NOMO-1 treated with DMSO at 0.1 percent for 48 hours (cell line): ENCODE measurements around the gene HUS1B.

Source experiments
- DNase-seq: peaks from one replicate; lab custom pipeline; 2025; ENCODE audit not compliant: unreplicated experiment; lab: John Stamatoyannopoulos, UW

The HUS1B gene

DNA sequence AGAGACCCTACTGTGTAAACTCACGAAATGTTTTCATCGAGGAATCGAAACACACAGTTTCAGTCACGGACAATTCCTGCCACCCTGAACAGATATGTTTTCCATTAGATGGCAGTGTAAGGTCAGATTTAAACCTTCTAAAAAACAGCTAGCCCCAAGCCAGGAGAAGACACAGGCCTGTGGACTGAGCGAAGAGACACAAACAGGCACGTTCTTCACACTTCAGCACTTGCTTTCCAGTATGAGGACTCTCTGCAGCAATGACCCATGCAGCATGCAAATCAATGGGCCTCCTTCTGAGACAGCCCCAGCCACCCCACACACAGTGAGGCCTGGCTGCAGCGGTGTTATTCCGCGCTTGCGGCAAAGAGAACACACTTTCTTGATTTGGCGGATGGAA, 31.9 kb downstream of the HUS1B start:
- no peak for DNase-seq

GRCh38 chr6:622462-622861, 34.4 kb downstream of the HUS1B start:
- no peak for DNase-seq

DNA sequence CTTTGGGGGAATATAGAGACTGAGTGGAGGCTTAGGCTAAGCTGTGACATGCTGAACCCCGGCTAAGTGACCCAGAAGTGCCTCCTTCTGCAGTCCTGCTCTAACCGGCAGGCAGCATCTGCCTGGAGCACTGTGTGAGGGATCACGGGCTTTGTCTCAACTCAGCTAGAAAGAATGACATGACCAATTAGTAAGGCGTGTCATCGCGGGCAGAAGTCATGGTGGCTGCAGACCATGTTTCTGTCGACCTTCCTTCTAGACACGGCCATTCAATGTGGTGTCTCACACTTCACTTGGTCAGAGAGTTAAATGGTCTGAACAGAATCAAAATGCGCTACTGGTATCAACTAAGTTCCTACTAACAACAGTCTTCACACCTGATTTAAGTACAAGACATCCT, 35.0 kb downstream of the HUS1B start:
- DNase-seq: no peak

- DNase-seq: no peak
Measured at GRCh38 chr6:620950-621349, 36.0 kb downstream of the HUS1B start.

GRCh38 chr6:620166-620565, 36.7 kb downstream of the HUS1B start:
- DNase-seq: no peak

DNA sequence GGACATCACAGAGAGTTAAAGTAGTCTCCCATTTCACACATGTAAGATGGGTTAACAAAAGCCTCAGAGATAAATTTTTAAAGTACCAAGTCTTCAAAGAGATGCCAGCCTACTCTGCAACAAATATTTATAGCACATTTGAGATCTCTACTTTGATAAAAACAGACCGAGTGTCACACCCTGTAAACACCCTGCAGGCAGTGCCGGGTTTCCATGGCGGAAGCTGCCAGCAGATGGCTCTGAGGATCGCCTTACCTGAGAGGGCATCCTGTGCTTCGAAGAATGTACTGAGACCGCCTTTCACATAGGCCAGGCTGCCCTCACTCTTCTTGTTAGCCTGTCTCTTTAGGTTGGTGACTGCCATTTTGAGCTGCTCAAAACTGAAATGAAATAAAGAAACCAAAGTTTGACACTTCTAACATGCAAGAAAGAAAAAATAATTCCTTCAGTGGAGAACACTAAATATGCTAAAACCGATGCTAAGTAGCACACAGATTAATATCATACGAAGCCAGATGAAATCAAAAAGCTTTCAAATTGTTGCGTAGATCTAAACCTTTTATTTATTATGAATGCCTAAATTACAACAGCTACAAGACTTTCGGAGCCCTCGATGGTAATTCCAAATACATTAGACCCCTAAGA, 39.3 kb downstream of the HUS1B start:
- DNase-seq: no peak

DNA sequence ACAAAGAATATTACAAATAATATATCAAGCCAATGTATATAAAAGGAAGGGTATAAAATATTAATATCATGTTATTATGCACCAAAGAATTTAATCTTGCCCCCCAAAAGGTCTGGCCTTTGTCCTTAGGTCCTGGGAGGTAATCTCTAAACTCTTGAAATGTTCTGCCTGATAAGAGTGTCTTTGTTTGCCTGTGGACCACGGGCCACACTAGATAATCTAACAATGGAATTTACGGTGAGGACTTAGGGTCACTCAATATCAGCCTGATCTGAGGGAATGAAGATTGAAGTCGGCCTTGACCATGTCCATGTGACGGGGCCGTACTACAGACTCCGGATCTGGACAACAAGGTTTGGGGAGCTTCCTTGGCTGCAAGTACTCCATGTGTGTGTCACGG, 42.9 kb downstream of the HUS1B start:
- no peak for DNase-seq

GRCh38 chr6:611928-612327, 45.0 kb downstream of the HUS1B start:
- no peak for DNase-seq

DNA sequence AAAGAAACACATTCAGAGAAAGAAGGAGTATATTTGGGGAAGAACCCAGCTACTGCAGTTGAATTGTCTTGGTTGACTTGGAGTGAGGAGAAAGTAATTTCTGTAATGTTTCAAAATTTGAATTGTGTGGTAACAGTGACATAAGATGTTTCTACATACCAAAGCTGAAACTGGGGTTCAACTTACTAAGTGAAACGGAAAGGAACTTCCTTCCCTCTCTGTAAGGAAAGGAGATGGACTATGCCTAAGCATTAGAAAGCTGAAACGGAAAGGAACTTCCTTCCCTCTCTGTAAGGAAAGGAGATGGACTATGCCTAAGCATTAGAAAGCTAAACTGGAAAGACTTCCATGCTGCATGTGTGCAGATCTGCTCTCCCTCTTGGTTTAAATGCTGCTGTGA, 46.0 kb downstream of the HUS1B start:
- peak; percentile 71 for DNase-seq

DNA sequence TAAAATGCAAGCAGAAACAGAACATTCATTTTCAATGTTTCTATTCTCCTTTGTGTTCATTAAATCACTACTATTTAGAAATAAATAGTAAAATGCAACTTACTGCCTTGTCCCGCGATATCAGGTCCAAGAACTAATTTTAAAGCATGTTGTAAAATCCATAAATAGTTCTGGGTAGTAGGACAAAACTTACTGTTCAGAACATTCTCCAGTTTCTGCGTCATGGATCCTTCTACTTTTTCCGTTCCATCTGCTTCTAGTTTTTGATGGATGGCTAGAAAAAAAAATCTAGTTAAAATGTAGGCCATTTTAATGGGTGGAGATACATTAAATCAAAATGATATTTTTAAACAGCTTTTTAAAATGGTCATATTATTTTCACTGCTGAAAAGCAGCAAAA, 47.0 kb downstream of the HUS1B start:
- no peak for DNase-seq

GRCh38 chr6:606829-607379, 50.0 kb downstream of the HUS1B start:
- no peak for DNase-seq
